K562 (cell line): ENCODE measurements around the gene ABCA7. TPM values are rescaled to one million over a fixed set of nuclear protein-coding genes. Genes with fewer than 3 reads are reported as not detected.

ENCODE experiments used
- ETS1 ChIP-seq: conservative IDR thresholded peaks from 2 replicates; pipeline ENCODE4 v1.6.1; 2011; ENCODE audit warnings: low read depth, mild to moderate bottlenecking, low read length; ENCODE audit not compliant: control insufficient read depth
- MGA ChIP-seq: fragments of 450-650 bp; IDR thresholded peaks from 2 replicates; pipeline ENCODE4 v1.6.1; 2016; ENCODE audit warnings: mild to moderate bottlenecking, moderate library complexity
- SMAD4 ChIP-seq: fragments of 250-450 bp; sonication (Bioruptor Pico); conservative IDR thresholded peaks from 2 replicates; pipeline ENCODE4 v1.8.0; 2021; ENCODE audit warnings: inconsistent platforms, mild to moderate bottlenecking, moderate library complexity
- ZC3H8 ChIP-seq: fragments of 450-650 bp; IDR thresholded peaks from 2 replicates; pipeline ENCODE4 v1.6.1; 2017
- ZNF449 ChIP-seq: fragments of 250-450 bp; sonication (Bioruptor Pico); IDR thresholded peaks from 2 replicates; pipeline ENCODE4 v1.8.0; 2022; ENCODE audit warnings: moderate library complexity, mild to moderate bottlenecking, inconsistent platforms
- ZNF511 ChIP-seq: sonication (generic); formaldehyde crosslinking; IDR thresholded peaks from 2 replicates; pipeline ENCODE4 v1.8.0; 2022; ENCODE audit warnings: mild to moderate bottlenecking, missing genetic modification reagents
- ZNF592 ChIP-seq: fragments of 450-650 bp; IDR thresholded peaks from 2 replicates; pipeline ENCODE4 v1.6.1; 2017; ENCODE audit warnings: antibody characterized with exemption, mild to moderate bottlenecking
- polyA plus RNA-seq, 8 experiments: library from polyadenylated mRNA; depleted of rRNA in 4 of 8; stranded (reverse) in 5 of 8; unstranded in 3 of 8; fragments of >200 nt; fragmentation: Nextera tagmentation in 2 of 8; fragmentation: Illumina TruSeq in 1 of 8; extraction: Ambion mirVana in 2 of 8; extraction: Trizol in 1 of 8; gene quantifications; 2 replicates each; pipeline versions ENCODE4 v1.2.1 to v1.2.3, GENCODE V29; 2011 to 2014; ENCODE audit warnings: inconsistent platforms in 1 of 8, missing spikeins in 1 of 8
- total RNA-seq, 7 experiments: library from RNA; depleted of rRNA in 6 of 7; stranded (reverse); fragments of >200 nt in 6 of 7; fragmentation: Illumina TruSeq in 2 of 7; extraction: Trizol in 2 of 7; gene quantifications; 2 replicates each; pipeline versions ENCODE4 v1.2.1 to v1.2.3, GENCODE V29; 2011 to 2021; ENCODE audit warnings: low replicate concordance in 1 of 7

The ABCA7 gene
- total and polyA plus RNA-seq, 9 of the 15 experiments (the other 6 are each of a cell fraction or from before 2014, with no cell fraction given) = 2.3 to 96.1 (median 31.2) TPM

GRCh38 chr19:1103132-1103707 lies 63.3 kb downstream of the ABCA7 start (continued):
- peak; percentile 30 for TF ChIP-seq ZNF592
- 0 out of 2 replicates have a peak, but pooled peaks have one; percentile 48 for TF ChIP-seq ZNF511 (CRISPR knock-in tag)
- no peak for TF ChIP-seq ETS1
- no peak for TF ChIP-seq ZC3H8
- 0 out of 2 replicates have a peak, but pooled peaks have one; percentile 29 for TF ChIP-seq ZNF449 (CRISPR knock-in tag)
- TF ChIP-seq MGA = peak; percentile 65
- TF ChIP-seq SMAD4 = peak; percentile 83
